Spleen (tissue), 7 donors: Measurements from ENCODE around the gene RECK.

Source experiments
- POLR2A ChIP-seq, 3 donors: fragments of 450-650 bp; IDR thresholded peaks; one replicate each; pipeline ENCODE4 v1.5.1; 2017; ENCODE audit warnings: antibody characterized with exemption in 3 of 3, mild to moderate bottlenecking in 1 of 3
- POLR2AphosphoS5 ChIP-seq, 3 donors: sonication (generic); formaldehyde crosslinking; IDR thresholded peaks; one replicate each; pipeline ENCODE4 v1.5.1; 2017; ENCODE audit warnings: antibody characterized with exemption in 3 of 3
- TF ChIP-seq, protein P1 (sequence below), 11 experiments: fragments of 200-600 bp in 7 of 11; fragments of 450-650 bp in 4 of 11; sonication (generic) in 4 of 11; IDR thresholded peaks in 8 of 11; conservative IDR thresholded peaks in 3 of 11; 1 replicate in 7 of 11; 2 replicates in 4 of 11; pipeline versions ENCODE4 v1.4.0 to v1.8.0; 2016 to 2021; ENCODE audit warnings: antibody characterized with exemption in 11 of 11, inconsistent platforms in 4 of 11, mild to moderate bottlenecking in 1 of 11
- donor health status: DM: no; HTN: no; CAD: no; lungs with moderate emphysema.
- donor health status: DM: no; HTN: no; CAD: no.
- donor health status: DM: no; HTN: no; CAD: no.

DNA sequence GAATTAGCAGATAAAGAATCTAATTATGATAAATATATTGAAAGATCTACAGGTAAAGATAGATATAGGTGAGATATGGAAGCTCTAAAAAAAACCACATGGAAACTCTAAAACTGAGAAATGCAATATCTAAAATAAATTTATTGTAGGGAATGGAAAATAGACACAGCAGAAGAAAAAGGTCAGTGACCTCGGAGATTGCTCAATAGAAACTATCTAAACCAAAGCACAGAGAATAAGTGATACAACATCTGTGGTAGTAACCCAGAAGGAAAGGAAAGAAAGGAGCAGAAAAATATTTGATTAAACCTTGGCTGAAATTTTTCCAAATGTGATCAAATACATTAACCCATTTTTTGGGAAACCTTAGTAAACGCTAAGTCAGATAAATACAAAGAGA lies 56.7 kb downstream of the RECK start:
- no peak for TF ChIP-seq POLR2A (IDR thresholded peaks at IDR 0.05)
- TF ChIP-seq, protein P1, sequence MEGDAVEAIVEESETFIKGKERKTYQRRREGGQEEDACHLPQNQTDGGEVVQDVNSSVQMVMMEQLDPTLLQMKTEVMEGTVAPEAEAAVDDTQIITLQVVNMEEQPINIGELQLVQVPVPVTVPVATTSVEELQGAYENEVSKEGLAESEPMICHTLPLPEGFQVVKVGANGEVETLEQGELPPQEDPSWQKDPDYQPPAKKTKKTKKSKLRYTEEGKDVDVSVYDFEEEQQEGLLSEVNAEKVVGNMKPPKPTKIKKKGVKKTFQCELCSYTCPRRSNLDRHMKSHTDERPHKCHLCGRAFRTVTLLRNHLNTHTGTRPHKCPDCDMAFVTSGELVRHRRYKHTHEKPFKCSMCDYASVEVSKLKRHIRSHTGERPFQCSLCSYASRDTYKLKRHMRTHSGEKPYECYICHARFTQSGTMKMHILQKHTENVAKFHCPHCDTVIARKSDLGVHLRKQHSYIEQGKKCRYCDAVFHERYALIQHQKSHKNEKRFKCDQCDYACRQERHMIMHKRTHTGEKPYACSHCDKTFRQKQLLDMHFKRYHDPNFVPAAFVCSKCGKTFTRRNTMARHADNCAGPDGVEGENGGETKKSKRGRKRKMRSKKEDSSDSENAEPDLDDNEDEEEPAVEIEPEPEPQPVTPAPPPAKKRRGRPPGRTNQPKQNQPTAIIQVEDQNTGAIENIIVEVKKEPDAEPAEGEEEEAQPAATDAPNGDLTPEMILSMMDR (IDR thresholded peaks at IDR 0.05 in 8 of 11, conservative IDR thresholded peaks at IDR 0.05 in 3 of 11): no peak
- TF ChIP-seq POLR2AphosphoS5 (IDR thresholded peaks at IDR 0.05): no peak
